GM12892 (cell line): ENCODE results near the gene CPLX1.

Experiments used
- POLR2A ChIP-seq: IDR thresholded peaks from 2 replicates; pipeline ENCODE4 v1.6.1; 2011; ENCODE audit warnings: low read depth, low read length, control low read depth
- POLR2AphosphoS5 ChIP-seq: IDR thresholded peaks from 2 replicates; pipeline ENCODE4 v1.6.1; 2011; ENCODE audit warnings: low read depth, low read length, control low read depth

DNA sequence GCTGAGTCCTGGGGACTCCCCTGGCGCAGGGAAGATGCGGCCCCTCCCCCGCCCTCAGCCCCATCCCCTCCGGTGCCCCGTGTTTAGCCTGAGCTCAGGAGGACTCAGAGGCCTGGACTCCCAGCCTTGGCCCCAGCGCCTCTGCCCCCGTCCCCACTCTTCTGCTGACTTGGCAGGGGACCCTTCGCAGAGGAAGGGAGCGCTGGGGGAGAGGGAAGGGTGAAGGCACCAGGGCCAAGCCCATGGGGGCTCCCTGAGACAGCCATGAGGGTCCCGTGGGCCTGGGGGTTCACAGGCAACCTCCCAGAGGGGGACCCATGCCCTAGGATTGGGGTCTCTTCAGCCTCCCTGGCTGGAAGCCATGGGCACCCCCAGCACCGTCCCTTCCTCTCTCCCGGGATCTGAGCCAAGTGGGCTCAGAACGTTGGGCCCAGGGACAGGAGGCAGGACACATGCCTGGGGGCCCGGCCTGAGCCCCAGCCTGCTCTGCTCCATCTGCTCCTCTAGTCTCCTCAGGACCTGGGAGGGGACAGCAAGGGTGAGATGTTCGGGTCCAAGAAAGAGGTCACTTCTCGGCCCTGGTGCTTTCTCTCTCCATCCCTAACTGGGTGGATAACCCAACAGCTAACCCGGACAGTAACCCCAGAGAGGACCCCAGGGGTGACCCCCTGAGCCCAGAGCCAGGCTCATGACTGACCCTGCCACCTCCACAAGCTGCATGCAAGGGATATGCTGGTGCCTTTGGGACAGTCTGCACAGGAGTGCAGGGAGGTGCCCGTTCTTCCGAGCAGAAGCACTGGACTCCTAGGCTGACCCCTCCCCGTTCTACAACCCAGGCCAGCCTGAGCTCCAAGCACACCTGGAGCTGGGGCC lies 1.5 kb upstream of the CPLX1 start:
- TF ChIP-seq POLR2AphosphoS5: no peak
- TF ChIP-seq POLR2A: no peak
